ENCODE measurements around the gene ACO1. TPM values are rescaled to one million over a fixed set of nuclear protein-coding genes. Genes with fewer than 3 reads are reported as not detected.

Gene ACO1
- polyA plus RNA-seq, 1 experiment = 330 TPM

GRCh38 chr9:32434892-32435291, 50.4 kb downstream of the ACO1 start:
- Histone ChIP-seq H3K9me3 (ENCODE audit: control insufficient read depth, insufficient read depth, low read length) (no peaks in the 10 kb centered on the region), H3K4me3 (ENCODE audit: low read depth, low read length) (no peak overlapping the region), H3K27ac (ENCODE audit: low read depth, low read length) (no peak overlapping the region), H3K27me3 (ENCODE audit: control insufficient read depth, insufficient read depth, low read length) (no peaks in the 10 kb centered on the region)
- no peak for TF ChIP-seq CTCF (IDR thresholded peaks at IDR 0.05; ENCODE audit: low read depth, low read length)
- ChIA-PET CTCF (interaction anchor here (1.9 to 7.5 kb wide), 4 partner anchors 56 to 147 kb away, joined by 6 to 133 read pairs (median 8); no protein-coding TSS in a partner anchor), POLR2A (interaction anchor here (1.0 kb wide), 1 partner anchor 9 kb away, joined by 3 read pairs; no protein-coding TSS in a partner anchor)
- no peak for DNase-seq (ENCODE audit: low read depth, low spot score)

- Histone ChIP-seq H3K4me3 (ENCODE audit: low read depth, low read length) (no peak overlapping the region), H3K27ac (ENCODE audit: low read depth, low read length) (no peak overlapping the region), H3K27me3 (ENCODE audit: control insufficient read depth, insufficient read depth, low read length) (no peaks in the 10 kb centered on the region), H3K9me3 (ENCODE audit: control insufficient read depth, insufficient read depth, low read length) (no peaks in the 10 kb centered on the region)
- CTCF ChIA-PET = interaction anchor here (1.5 kb wide), 1 partner anchor 63 kb away, joined by 6 read pairs; no protein-coding TSS in a partner anchor
- no peak for DNase-seq (ENCODE audit: low read depth, low spot score)
- POLR2A ChIA-PET = interaction anchor here (0.5 kb wide), 1 partner anchor 29 kb away, joined by 4 read pairs; no protein-coding TSS in a partner anchor
- no peak for TF ChIP-seq CTCF (IDR thresholded peaks at IDR 0.05; ENCODE audit: low read depth, low read length)
Observed at GRCh38 chr9:32441678-32442077, 57.2 kb downstream of the ACO1 start.

GRCh38 chr9:32442433-32442832, 58.0 kb downstream of the ACO1 start:
- ChIA-PET POLR2A (no interaction called here), CTCF (interaction anchor here (1.5 kb wide), 1 partner anchor 63 kb away, joined by 6 read pairs; no protein-coding TSS in a partner anchor)
- Histone ChIP-seq H3K27ac (ENCODE audit: low read depth, low read length) (no peak overlapping the region), H3K9me3 (ENCODE audit: control insufficient read depth, insufficient read depth, low read length) (no peaks in the 10 kb centered on the region), H3K27me3 (ENCODE audit: control insufficient read depth, insufficient read depth, low read length) (no peaks in the 10 kb centered on the region), H3K4me3 (ENCODE audit: low read depth, low read length) (no peak overlapping the region)
- no peak for DNase-seq (ENCODE audit: low read depth, low spot score)
- TF ChIP-seq CTCF (IDR thresholded peaks at IDR 0.05; ENCODE audit: low read depth, low read length) = no peak

GRCh38 chr9:32449969-32450368, 65.5 kb downstream of the ACO1 start:
- ChIA-PET CTCF (interaction anchor here (1.3 kb wide), 1 partner anchor 17 kb away, joined by 4 read pairs; no protein-coding TSS in a partner anchor), POLR2A (no interaction called here)
- Histone ChIP-seq H3K27me3 (ENCODE audit: control insufficient read depth, insufficient read depth, low read length) (no peaks in the 10 kb centered on the region), H3K27ac (ENCODE audit: low read depth, low read length) (no peak overlapping the region), H3K9me3 (ENCODE audit: control insufficient read depth, insufficient read depth, low read length) (no peaks in the 10 kb centered on the region), H3K4me3 (ENCODE audit: low read depth, low read length) (no peak overlapping the region)
- no peak for DNase-seq (ENCODE audit: low read depth, low spot score)
- no peak for TF ChIP-seq CTCF (IDR thresholded peaks at IDR 0.05; ENCODE audit: low read depth, low read length)

GRCh38 chr9:32454280-32454679, 69.8 kb downstream of the ACO1 start:
- ChIA-PET CTCF (interaction anchor here (0.9 to 2.3 kb wide), 2 partner anchors 75 to 126 kb away, joined by 6 to 7 read pairs; no protein-coding TSS in a partner anchor), POLR2A (no interaction called here)
- no peak for DNase-seq (ENCODE audit: low read depth, low spot score)
- Histone ChIP-seq H3K27ac (ENCODE audit: low read depth, low read length) (no peak overlapping the region), H3K27me3 (ENCODE audit: control insufficient read depth, insufficient read depth, low read length) (no peaks in the 10 kb centered on the region), H3K4me3 (ENCODE audit: low read depth, low read length) (no peak overlapping the region), H3K9me3 (ENCODE audit: control insufficient read depth, insufficient read depth, low read length) (no peaks in the 10 kb centered on the region)
- no peak for TF ChIP-seq CTCF (IDR thresholded peaks at IDR 0.05; ENCODE audit: low read depth, low read length)
